HG03565 (cell line): ENCODE measurements around the gene BPIFB4.
"Not testable (repeated sequence)": the region's sequence is repeated elsewhere in the genome, so short reads cannot be mapped to it uniquely, and the experiment has no call there.

ENCODE experiments used
- ATAC-seq: cut with Tn5 transposase; IDR thresholded peaks from one replicate; pipeline ENCODE4 v1.9.1; 2021; ENCODE audit warnings: mild to moderate bottlenecking, moderate library complexity; ENCODE audit not compliant: unreplicated experiment

The BPIFB4 gene

DNA sequence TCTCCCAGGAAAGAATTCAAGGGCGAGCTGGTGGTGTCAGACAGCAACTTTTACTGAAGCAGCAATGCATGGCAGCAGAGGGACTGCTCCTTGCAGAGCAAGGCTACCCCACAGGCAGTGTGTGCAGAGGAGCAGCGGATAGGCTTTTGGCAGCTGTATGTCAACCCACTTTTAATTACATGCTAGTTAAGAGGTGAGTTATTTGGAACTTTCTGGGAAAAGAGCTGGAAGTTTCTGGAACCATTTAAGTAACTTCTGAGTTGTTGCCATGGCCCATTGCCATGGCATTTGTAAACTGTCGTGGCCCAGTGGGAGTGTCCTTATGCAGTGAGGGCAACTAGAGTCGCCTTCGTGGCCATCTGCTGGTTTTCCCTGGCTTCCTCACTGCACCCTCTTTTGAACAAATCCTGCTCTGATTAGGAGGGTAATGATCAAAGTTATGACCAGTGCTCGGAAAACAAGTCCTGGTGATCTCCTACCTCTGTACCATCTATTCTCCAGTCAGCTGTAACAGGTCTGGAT, 34.0 kb downstream of the BPIFB4 start:
- ATAC-seq, result no peak

DNA sequence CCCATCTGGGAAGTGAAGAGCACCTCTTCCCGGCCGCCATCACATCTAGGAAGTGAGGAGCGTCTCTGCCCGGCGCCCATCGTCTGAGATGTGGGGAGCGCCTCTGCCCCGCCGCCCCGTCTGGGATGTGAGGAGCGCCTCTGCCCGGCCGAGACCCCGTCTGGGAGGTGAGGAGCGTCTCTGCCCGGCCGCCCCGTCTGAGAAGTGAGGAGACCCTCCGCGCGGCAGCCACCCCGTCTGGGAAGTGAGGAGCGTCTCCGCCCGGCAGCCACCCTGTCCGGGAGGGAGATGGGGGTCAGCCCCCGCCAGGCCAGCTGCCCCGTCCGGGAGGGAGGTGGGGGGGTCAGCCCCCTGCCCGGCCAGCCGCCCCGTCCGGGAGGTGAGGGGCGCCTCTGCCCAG, 36.1 kb downstream of the BPIFB4 start:
- not testable (repeated sequence) for ATAC-seq

DNA sequence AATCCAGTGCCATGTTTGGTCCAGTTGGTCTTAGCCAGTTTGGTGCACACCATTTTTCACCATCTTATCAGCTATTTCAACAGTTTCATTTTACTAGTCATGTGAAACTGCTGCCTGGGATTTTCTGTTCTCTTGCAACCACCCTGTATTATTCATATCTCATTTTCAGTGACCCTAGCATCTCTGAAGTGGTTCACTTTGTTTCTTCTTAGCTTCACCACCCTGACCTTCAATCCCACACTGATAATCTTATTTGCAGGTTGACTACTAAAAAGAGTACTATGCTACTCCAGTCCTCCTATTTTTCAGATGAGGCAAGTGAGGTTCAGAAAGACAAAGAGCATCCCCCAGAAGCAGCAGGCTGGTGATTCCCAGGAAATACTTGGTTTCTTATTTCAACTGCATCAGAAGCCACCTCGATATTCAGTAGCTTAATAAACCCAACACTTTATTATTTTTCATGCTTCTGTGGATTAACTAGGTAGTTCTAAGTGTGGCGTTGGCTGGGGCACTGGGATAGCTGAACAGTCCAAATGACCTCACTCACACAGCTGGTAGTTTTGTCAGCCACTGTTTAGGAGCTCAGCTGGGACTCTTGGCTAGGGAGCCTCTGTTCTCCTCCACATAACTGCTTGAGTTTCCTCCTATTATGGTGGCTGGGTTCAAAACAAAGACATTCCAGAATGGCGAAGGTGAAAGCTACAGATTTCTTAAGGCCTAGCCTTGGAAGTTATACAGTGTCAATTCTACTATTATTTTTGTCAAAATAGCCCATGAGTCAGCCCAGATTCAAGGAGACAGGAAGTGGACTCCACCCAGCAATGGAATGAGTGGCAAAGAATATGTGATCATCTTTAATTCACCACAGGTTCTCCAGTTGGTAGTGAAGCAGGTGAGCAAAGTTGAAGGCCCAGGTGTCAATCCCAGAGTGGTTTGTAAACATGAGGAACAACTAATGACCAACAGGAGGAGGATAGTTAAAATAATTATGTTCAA, 40.6 kb downstream of the BPIFB4 start:
- ATAC-seq, result no peak

DNA sequence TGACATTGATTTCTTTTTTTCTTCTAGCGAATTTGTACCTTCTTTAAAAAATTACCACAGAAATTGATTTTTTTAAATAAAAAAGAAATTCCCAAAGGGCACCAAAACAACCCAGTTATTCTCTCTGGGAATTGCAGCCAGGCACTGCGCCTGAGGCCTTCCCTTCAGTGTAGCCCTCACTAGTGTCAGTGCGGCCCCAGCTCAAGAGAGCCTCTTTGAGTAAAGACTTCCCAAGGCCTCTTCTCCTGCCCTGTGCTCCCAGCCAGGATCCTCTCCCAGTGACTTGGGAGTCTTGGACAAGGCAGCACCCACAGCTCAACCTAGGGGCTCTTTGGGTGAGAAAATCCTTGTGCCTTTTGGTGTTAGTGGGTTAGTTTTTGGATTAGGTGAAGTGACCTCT, 41.5 kb downstream of the BPIFB4 start:
- no peak for ATAC-seq

DNA sequence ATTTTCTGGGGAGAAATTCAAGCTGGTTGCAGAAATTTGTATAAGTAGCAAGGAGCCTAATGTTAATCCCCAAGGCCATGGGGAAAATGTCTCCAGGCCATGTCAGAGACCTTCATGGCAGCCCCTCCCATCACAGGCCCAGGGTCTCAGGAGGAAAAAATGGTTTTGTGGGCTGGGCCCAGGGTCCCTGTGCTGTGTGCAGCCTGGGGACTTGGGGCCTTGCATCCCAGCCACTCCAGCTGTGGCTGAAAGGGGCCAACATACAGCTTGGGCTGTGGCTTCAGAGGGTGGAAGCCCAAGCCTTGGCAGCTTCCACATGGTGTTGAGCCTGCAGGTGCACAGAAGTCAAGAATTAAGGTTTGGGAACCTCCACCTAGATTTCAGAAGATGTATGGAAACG, 42.9 kb downstream of the BPIFB4 start:
- ATAC-seq, result not testable (repeated sequence)

DNA sequence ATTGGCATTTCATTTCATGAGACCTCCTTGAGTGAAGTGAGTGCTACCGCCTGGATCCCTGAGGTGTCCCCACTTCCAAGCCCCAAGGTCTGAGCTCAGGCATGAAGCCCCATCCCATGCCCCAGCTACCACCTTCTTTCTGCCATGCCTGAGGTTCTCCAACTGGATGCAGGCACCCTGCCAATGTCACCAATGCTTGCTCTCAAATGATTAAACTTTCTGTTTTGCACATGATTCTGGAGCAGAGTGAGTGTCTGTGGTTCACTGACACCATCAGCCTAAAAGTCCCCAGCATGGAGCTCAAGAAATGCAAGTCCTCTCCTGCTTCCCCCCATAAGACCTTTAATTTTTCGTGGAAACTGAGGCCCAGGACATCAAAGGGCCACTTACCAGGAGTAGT, 44.8 kb downstream of the BPIFB4 start:
- ATAC-seq, result no peak

DNA sequence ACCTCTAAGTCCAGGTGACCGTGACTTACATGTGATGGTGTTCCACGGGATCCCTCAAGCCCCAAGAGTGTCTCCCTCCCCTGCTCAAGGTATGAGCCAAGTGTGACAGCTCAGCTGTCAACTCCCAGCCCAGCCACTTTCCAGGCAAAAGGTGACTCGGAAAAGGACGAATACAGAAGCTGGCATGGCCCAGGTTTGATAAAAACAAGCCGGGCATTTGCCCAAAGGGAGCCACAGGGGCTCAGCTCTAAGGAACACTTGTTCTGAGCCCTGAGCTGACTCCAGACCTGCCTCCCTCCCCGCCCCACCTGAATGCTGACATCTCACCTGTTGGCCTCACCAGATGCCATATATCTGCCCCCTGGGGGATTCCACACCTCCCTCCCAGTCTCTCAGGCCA, 45.6 kb downstream of the BPIFB4 start:
- no peak for ATAC-seq

DNA sequence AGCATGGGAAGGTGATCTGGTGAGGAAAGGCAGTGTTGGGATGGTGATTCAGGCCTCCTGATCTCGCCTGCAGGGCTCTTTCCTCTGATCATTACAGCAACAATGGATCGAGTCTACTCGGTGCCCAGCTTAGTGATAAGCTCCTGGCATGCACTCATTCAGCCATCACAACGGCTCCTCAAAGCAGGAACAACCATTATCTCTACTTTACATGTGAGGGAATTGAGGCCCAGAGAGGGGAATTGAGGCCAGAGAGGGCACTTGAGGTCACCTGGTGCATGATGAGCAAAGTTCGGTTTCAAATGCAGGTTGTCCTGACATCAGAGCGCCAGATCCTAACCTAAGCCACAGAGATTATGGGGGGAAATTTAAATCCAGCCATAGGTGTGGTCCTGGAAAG, 46.5 kb downstream of the BPIFB4 start:
- ATAC-seq, result no peak

DNA sequence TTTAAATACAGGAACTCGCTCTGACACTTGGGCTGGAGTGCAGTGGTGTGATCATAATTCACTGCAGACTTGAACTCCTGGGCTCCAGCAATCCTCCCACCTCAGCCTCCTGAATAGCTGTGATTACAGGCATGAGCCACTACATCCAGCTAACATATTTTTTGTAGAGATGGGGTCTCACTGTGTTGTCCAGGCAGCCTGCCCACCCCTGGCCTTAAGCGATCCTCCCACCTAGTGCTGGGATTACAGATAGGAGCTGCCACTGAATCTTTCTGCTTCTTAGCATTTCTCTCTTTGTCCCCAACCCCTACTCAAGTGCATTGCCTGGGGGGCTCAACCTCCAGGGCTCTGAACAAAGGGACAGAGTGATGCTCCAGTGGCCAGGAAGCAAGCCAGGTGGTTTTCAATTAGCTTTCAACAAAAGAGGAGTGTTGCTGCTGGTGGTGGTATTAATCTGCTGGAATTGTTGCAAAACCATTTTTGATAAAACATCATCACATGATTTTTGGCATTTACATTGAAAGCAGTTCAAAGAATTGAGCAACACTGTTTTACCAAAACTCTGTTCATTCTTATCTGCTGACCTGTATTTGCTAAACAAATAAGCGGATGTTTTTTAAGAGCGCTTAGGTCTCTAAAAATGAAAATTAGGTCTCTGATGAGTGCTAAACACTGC, 48.1 kb downstream of the BPIFB4 start:
- no peak for ATAC-seq

DNA sequence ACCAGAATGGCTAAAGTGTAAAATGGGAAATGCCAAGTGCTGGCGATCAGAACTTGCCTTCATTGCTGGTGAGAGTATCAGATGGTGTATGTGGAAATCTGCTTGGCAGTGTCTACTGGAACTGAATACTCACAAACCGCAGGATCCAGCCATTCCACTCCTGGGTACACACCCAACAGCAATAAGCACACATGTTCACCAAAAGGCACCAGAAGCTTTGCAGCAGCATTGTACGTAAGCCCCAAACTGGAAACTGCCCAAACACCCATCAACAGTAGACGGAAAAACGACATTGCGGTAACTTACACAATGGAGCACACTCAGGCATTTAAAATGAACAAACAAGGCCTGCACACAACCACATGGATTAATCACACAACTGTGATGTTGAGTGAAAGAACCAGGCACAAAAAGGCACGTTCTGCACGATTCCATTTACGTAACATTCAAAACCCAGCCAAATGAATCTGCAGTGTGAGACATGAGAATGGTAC, 51.2 kb downstream of the BPIFB4 start:
- ATAC-seq, result no peak

DNA sequence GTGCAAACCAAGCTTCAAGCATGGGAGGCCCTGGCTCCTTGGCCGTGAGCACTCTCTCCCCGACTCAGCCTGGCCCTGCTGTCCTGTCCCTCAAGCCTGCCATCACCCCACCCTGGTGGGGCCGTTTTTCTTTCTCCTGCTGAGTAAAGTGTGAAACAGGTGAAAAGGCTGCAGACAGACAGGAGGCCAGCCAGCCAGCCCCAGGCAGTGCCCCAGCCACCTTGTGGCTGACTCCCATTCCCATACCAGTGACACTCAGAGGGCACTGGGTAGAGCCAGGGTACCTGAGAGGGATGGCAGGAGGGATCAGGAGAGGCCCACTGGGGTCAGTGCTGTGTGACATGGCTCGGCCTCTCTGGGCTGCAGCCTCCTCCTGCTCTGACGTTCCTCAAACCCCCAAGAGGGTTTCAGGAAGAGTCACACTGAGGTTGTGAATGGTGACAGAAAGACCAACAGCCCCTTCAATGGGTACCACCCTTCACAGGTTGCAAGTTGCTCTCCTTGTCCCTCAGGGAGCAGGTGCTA, 52.6 kb downstream of the BPIFB4 start:
- no peak for ATAC-seq

DNA sequence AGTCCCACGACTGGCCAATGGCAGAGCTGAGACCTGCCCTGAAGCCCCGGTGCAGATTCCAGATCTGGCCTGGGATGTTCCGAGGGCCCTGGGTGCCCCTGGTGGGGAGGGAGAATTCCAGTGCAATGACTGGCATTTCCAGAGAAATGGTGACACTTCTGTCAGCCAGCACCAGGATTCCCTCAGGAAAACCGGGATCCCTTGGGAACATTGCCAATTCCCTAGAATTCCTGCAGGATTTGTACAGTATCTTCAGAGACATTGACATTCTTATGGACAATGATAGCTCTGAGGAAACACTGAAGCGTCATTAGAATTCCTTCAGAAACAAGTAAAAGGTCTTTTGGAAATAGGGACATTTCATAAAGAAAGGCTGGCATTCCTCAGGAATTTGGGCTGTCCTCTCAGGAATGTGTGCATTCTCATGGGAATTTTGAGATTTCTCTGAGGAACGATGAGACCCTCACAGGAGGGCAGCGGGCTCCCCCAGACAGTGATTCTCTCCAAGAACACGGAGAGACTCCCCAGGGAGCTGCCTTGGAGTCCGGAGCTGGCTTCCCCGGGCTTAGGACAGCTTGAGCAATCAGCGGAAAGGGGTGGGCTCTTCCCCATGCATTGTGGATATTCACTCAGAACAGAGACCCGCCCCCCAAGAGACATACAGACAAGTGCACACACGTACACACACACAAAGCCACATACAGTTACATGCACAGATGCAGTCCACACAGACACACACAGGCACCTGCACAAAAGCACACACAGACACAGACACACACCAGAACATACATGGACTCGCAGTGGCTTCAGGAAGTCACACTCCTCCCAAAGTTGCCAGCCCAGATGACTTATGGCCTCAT, 53.3 kb downstream of the BPIFB4 start:
- no peak for ATAC-seq

DNA sequence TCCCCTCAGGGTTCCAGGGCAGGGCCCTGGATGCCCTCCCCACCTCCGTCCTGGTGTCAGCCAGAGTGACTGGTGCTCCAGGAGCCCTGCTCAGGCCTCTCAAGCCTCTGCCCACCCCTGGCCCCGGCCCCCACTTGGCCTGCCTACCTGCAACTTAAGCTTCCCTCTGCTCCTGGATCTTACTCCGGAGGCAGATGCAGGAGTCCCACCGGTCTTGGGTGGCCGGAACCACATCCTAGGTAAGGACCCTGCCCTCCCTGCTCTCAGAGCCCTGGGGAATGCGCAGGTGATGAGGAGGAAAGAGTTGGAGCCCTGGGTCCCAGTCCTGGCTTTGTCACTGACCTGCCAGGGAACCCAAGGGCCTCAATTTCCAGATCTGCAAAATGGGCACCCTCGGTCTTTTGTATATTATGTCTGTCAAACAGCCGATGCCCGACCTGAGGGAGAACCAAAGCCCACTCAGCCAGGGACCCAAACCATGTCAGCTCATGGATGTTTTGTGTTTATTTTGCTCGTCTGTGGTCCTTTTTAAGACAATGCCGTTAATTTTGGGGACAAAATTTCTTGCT, 54.0 kb downstream of the BPIFB4 start:
- ATAC-seq, result no peak

DNA sequence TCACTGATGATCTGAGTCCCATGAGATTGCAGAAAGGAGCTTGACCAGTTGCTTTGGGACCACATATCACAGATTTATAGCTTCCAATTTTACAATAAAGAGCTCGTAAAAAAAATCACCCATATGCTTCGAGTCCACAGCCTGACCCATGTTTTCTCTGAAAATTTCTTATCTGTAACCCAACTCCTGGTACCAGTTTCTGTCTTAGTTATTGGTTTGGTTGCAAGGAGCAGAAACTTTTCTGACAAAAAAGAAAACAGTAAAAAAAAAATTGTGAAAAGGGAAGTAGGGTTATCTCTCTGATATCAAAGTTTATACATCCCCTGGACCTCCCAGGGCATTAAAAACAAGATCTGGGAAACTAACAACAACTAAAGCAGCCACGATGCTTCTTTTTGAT, 57.8 kb downstream of the BPIFB4 start:
- no peak for ATAC-seq

DNA sequence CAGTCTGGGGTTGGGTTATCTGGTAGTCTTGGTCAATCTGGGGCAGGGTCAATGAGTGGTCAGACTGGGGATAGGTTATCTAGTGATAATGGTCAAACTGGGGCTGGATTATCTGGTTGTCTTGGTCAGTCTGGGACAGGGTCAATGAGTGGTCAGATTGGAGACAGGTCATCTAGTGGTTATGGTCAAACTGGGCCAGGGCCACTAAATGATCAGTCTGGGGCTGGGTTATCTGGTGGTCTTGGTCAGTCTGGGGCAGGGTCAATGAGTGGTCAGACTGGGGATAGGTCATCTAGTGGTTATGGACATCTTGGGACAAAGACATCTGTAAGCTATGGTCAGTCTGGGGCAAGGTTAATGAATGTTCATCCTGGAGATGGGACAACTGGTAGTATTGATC, 60.0 kb downstream of the BPIFB4 start:
- no peak for ATAC-seq

DNA sequence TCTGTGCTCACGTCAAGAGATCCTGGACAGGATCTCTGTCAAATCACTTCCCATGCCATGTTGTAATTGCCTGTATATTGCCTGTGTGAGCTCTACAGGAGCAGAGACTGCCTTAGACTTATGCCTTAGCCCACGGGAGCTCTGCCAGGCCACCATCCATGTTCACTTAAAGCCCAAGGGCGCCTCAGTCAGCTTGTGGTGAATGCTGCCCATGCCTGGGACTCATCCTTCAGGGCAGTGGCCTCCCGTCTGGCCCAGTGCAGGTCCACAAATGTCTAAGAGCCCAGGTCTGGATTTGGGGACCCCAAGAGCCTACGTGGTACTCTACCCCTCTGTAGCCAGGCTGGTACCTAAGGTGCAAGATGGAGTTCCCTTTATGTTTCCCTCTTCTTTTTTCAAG, 66.1 kb downstream of the BPIFB4 start:
- no peak for ATAC-seq

DNA sequence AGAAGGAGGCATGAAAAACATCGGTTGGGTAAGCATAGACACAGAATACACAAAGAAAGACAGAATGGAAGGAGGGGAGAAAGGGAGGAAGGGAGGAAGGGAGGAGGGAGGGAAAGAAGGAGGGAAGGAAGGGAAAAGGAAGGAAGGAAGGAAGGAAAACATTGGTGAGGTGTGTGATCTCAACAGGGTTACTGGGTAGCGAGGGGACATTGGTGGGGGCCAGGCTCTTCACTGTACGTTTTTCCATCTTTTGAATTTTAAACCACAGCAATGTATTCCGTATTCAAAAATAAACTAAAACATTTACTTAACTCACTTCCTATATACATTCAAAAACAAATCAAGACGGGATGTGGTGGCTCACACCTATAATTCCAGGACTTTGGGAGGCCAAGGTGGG, 67.9 kb downstream of the BPIFB4 start:
- no peak for ATAC-seq

DNA sequence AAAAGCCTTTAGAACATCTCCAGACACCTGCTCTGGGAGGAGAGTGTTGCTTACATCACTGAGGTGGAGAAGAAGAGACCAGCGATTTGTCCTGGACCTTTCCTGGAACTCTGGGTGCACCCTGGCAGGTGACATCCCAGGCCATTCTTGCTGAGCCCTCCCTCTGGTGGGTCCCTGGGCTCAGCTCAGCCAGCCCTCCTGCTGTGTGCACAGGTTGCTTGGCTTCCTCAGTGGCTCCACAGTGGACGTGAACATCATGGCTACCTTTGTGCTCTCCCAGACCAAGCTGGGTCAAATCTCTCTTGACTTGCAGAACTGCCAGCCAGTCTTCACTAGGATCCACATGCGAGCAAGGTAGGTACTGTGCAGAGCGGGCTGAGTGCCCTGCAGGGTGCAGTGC, 68.6 kb downstream of the BPIFB4 start:
- no peak for ATAC-seq

DNA sequence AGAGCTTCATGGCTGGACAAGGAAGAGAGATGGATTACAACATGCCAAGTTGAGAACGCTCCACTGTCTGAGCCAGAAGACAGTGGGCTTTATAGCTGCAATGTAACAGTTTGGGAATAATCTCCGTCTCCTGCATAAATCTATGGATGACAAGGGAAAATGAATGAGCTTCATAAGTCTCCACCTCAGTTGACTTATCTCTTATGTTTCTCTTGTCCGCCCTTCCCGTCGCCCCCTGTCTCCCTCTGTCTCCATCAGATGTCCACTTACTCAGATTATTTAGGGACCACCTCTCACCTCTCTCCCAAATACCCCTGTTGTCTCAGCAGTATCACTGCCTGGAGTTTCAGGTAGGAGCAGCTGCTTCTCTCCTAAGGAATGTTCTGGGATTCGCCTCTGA, 74.8 kb downstream of the BPIFB4 start:
- ATAC-seq, result no peak

DNA sequence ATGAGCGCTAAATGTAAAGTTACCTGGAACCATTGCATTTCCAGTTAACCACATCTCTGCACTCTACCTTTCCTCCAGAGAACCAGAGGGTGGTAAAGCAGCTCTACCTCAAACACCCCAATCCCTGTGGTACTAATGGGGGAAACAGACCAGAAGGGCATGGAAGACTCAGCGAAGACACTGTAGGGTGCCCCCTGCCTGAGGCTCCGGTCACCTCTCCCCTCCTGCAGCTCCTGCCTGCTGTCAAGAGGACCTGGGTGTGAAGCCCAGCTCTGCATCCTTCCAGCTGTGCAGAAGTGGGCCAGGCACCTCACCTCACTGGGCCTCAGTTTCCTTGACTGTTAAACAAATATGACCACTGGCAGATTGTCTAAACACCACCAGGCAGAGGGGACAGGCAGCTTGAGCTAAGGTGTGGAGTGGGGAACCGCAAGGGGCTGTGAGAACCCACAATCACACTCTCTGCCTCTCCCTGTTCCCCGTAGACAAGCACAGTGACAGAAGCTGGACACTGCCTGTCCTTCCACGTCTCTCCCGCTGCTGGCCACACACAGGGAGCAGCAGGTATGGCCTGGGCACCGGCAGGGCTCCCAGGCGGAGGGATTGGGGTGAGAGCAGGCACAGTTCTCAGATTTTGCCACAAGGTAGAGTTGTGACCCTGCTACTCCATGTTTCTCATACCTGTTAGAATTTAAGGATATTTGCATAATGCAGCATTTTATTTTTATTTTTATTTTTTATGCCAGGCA, 79.4 kb downstream of the BPIFB4 start:
- no peak for ATAC-seq
